Measurements from ENCODE around the gene KRTAP12-1.
"Not testable (repeated sequence)": the region's sequence is repeated elsewhere in the genome, so short reads cannot be mapped to it uniquely, and the experiment has no call there.

The KRTAP12-1 gene

DNA sequence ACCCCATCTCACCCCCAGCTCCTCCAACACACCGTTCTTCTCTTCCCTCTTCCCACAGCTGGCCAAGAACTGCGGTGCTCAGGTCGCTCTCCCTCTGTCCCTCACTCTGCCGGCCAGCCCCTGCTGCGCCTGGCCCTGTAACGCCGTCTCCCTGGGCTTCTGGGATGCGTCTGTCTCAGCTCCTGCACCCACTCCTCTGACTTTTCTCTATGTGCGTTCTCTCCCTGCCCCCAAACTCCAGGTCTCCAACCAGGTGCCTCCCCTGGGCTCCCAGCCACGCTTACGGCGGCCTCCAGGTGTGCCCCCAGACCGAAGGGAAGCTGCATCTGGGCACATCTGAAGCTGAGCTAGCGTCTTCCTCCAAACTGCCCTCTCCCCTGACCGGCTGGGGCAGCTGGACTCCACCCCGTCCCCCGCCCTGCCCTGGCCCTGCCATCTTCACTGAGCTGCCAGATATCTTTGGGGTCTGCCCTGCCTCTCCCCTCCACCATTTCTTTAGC, 17.6 kb upstream of the KRTAP12-1 start:
- Histone ChIP-seq H3K4me3 (replicated peaks; ENCODE audit: insufficient read depth, low read length) (no peak overlapping the region), H3K27me3 (ENCODE audit: insufficient read depth, poor library complexity, severe bottlenecking) (peaks cover 33% of the 10 kb centered on the region), H3K27ac (replicated peaks) (no peak overlapping the region)
- DNase-seq (ENCODE audit: low read depth in 1 of 2, low spot score in 1 of 2) = no peak
- TF ChIP-seq GABPA (IDR thresholded peaks at IDR 0.05; ENCODE audit: low read depth) (no peak), SPI1 (IDR thresholded peaks at IDR 0.05; ENCODE audit: borderline replicate concordance, low read depth) (no peak), POLR2AphosphoS5 (IDR thresholded peaks at IDR 0.05; ENCODE audit: low read depth) (no peak)
- TF ChIP-seq, protein P1, sequence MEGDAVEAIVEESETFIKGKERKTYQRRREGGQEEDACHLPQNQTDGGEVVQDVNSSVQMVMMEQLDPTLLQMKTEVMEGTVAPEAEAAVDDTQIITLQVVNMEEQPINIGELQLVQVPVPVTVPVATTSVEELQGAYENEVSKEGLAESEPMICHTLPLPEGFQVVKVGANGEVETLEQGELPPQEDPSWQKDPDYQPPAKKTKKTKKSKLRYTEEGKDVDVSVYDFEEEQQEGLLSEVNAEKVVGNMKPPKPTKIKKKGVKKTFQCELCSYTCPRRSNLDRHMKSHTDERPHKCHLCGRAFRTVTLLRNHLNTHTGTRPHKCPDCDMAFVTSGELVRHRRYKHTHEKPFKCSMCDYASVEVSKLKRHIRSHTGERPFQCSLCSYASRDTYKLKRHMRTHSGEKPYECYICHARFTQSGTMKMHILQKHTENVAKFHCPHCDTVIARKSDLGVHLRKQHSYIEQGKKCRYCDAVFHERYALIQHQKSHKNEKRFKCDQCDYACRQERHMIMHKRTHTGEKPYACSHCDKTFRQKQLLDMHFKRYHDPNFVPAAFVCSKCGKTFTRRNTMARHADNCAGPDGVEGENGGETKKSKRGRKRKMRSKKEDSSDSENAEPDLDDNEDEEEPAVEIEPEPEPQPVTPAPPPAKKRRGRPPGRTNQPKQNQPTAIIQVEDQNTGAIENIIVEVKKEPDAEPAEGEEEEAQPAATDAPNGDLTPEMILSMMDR (IDR thresholded peaks at IDR 0.05; ENCODE audit: insufficient read depth, low read length) = no peak
- TF ChIP-seq, protein P2, sequence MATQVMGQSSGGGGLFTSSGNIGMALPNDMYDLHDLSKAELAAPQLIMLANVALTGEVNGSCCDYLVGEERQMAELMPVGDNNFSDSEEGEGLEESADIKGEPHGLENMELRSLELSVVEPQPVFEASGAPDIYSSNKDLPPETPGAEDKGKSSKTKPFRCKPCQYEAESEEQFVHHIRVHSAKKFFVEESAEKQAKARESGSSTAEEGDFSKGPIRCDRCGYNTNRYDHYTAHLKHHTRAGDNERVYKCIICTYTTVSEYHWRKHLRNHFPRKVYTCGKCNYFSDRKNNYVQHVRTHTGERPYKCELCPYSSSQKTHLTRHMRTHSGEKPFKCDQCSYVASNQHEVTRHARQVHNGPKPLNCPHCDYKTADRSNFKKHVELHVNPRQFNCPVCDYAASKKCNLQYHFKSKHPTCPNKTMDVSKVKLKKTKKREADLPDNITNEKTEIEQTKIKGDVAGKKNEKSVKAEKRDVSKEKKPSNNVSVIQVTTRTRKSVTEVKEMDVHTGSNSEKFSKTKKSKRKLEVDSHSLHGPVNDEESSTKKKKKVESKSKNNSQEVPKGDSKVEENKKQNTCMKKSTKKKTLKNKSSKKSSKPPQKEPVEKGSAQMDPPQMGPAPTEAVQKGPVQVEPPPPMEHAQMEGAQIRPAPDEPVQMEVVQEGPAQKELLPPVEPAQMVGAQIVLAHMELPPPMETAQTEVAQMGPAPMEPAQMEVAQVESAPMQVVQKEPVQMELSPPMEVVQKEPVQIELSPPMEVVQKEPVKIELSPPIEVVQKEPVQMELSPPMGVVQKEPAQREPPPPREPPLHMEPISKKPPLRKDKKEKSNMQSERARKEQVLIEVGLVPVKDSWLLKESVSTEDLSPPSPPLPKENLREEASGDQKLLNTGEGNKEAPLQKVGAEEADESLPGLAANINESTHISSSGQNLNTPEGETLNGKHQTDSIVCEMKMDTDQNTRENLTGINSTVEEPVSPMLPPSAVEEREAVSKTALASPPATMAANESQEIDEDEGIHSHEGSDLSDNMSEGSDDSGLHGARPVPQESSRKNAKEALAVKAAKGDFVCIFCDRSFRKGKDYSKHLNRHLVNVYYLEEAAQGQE (IDR thresholded peaks at IDR 0.05; ENCODE audit: insufficient replicate concordance, low read depth) = no peak

DNA sequence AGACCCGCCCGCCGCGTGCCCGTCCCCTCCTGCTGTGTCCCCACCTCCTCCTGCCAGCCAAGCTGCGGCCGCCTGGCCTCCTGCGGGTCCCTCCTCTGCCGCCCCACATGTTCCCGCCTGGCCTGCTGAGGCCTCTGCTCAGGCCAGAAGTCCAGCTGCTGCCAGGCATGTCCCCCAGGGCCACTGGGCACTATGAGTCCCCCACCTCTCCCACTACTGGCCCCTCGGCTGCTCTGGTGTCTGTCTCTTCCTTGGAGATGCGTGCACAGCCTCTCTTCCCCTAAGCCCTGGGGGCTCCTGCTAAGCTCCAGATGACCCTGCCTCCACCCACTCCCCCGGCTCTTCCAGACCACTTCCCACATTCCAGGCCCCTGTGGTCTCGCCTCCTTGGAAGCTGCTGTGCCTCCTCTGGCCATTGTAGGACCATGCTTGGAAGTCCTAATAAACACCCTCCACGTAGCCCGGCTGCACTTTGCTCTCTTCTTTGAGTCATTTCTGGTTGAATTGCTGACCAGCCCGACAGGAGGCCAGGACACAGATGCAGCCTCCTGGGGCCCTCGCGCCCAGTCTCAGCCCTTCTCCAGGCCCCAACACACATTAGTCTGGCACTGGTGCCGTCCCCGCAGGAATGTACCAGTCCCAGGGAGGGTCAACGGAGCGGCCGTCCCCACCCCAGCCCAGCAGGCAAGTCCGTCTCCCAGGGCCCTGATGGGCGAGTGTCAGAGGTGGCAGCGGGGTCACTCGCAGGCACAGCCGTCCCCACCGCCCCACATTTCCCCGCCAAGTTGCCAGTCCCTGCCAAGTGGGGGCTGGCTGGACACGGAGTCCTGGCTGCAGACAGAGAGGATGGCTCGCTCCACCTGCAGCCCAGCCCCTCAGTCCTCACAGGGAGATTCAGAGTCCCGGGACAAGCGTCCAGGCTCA, 16.1 kb upstream of the KRTAP12-1 start:
- peaks cover 33% of the 10 kb centered on the region for H3K27me3 ChIP-seq (ENCODE audit: insufficient read depth, poor library complexity, severe bottlenecking)
- TF ChIP-seq GABPA (IDR thresholded peaks at IDR 0.05; ENCODE audit: low read depth) (no peak), SPI1 (IDR thresholded peaks at IDR 0.05; ENCODE audit: borderline replicate concordance, low read depth) (no peak), POLR2AphosphoS5 (IDR thresholded peaks at IDR 0.05; ENCODE audit: low read depth) (no peak)
- TF ChIP-seq, protein P2 (IDR thresholded peaks at IDR 0.05; ENCODE audit: insufficient replicate concordance, low read depth) = no peak
- TF ChIP-seq, protein P1 (IDR thresholded peaks at IDR 0.05; ENCODE audit: insufficient read depth, low read length) = no peak
- H3K27ac ChIP-seq (replicated peaks) = no peak overlapping the region
- no peak for DNase-seq (ENCODE audit: low read depth in 1 of 2, low spot score in 1 of 2)
- no peak overlapping the region for H3K4me3 ChIP-seq (replicated peaks; ENCODE audit: insufficient read depth, low read length)

DNA sequence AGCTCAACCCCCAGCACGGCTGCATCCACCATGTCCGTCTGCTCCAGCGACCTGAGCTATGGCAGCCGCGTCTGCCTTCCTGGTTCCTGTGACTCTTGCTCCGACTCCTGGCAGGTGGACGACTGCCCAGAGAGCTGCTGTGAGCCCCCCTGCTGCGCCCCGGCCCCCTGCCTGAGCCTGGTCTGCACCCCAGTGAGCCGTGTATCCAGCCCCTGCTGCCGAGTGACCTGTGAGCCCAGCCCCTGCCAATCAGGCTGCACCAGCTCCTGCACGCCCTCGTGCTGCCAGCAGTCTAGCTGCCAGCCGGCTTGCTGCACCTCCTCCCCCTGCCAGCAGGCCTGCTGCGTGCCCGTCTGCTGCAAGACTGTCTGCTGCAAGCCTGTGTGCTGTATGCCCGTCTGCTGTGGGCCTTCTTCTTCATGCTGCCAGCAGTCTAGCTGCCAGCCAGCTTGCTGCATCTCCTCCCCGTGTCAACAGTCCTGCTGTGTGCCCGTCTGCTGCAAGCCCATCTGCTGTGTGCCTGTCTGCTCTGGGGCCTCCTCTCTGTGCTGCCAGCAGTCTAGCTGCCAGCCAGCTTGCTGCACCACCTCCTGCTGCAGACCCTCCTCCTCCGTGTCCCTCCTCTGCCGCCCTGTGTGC, 15.3 kb upstream of the KRTAP12-1 start, which contains the start of gene KRTAP10-12:
TSS of gene KRTAP10-12 (plus strand) at position 1 of the 639 bp plus-strand sequence. CDS start at position 31, 30 bp downstream.
- H3K27me3 ChIP-seq (ENCODE audit: insufficient read depth, poor library complexity, severe bottlenecking) = peaks cover 29% of the 10 kb centered on the region
- not testable (repeated sequence) for H3K27ac ChIP-seq (replicated peaks); DNase-seq (ENCODE audit: low read depth in 1 of 2, low spot score in 1 of 2); H3K4me3 ChIP-seq (replicated peaks; ENCODE audit: insufficient read depth, low read length)

DNA sequence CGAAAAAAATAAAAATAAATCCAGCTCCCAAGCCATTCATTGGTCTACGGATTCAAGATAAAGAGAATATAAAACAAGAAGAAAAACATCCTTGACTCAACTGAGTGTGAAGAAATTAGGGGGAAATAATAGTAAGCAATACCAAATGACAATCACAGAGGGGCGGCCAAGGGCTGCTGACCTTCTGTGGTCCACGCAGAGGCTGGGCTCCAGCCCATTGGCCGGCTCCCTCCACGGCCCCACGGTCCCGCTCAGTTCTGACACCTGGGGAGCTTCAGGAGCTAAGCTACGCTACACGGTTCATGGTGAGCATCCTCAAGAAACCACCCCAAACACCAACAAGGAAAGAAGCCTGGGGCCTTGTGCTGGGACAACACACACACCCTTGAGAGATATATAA, 14.6 kb upstream of the KRTAP12-1 start:
- Histone ChIP-seq H3K4me3 (replicated peaks; ENCODE audit: insufficient read depth, low read length) (no peak overlapping the region), H3K27ac (replicated peaks) (no peak overlapping the region), H3K27me3 (ENCODE audit: insufficient read depth, poor library complexity, severe bottlenecking) (peaks cover 26% of the 10 kb centered on the region)
- TF ChIP-seq POLR2AphosphoS5 (IDR thresholded peaks at IDR 0.05; ENCODE audit: low read depth) = no peak
- TF ChIP-seq GABPA (IDR thresholded peaks at IDR 0.05; ENCODE audit: low read depth) = no peak
- TF ChIP-seq, protein P2 (IDR thresholded peaks at IDR 0.05; ENCODE audit: insufficient replicate concordance, low read depth) = no peak
- no peak for TF ChIP-seq SPI1 (IDR thresholded peaks at IDR 0.05; ENCODE audit: borderline replicate concordance, low read depth)
- TF ChIP-seq, protein P1 (IDR thresholded peaks at IDR 0.05; ENCODE audit: insufficient read depth, low read length) = no peak
- no peak for DNase-seq (ENCODE audit: low read depth in 1 of 2, low spot score in 1 of 2)

All from HL-60 (cell line).